ENCODE results near the gene IQCK. TPM values are rescaled to one million over a fixed set of nuclear protein-coding genes. Genes with fewer than 3 reads are reported as not detected.

Gene IQCK, protein sequence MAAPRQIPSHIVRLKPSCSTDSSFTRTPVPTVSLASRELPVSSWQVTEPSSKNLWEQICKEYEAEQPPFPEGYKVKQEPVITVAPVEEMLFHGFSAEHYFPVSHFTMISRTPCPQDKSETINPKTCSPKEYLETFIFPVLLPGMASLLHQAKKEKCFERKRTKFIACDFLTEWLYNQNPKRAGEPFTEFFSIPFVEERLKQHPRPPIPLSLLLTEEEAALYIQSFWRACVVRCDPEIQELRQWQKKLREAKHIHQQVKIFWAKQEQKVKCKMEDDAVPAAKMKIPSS
- total RNA-seq, result 9.5 and 9.7 TPM in 2 replicates

DNA sequence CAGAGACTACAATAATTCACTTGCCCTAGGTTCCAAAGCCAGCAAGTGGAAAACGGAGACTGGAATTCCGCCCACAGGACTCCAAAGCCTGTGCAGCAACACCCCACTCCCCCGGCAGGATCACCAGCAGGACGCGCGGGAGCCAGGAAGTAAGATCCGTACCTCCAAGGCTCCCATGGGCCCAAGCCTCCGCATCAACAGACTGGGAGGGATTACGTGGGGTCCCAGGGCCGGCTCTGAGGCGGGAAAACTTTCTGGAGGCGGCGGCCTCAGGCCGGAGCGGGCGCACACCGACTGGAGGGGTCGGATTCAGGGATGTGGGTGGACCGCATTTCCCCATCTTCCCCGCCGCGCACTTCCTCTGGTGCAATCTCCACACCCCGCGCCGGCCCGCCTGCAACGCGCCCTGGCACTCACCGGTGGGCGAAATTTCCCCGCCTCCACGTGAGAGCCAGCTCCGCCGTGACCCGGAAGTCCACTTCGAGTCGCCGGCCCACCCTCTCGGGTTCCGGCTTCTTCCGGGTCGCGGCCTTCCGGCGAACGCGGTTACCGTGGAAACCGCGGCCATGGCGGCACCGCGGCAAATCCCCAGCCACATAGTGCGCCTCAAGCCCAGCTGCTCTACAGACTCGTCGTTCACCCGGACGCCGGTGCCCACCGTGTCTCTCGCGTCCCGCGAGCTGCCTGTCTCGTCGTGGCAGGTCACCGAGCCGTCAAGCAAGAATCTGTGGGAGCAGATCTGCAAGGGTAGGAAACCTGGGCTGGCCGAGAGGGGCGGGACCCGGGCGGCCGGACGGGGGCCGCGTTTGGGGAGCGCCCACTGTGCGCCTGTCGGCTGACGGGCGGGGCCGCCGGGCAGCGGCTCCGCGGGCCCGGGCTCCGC, at the start of gene IQCK, which contains the start of gene KNOP1:
Gene IQCK, plus strand, starts transcription at position 531 of the 883 bp plus-strand sequence. Its CDS starts 36 bp downstream, at position 567.
Gene KNOP1, minus strand, starts transcription at position 487 of the 883 bp plus-strand sequence. CDS start 3,192 bp downstream, outside the sequence.

DNA sequence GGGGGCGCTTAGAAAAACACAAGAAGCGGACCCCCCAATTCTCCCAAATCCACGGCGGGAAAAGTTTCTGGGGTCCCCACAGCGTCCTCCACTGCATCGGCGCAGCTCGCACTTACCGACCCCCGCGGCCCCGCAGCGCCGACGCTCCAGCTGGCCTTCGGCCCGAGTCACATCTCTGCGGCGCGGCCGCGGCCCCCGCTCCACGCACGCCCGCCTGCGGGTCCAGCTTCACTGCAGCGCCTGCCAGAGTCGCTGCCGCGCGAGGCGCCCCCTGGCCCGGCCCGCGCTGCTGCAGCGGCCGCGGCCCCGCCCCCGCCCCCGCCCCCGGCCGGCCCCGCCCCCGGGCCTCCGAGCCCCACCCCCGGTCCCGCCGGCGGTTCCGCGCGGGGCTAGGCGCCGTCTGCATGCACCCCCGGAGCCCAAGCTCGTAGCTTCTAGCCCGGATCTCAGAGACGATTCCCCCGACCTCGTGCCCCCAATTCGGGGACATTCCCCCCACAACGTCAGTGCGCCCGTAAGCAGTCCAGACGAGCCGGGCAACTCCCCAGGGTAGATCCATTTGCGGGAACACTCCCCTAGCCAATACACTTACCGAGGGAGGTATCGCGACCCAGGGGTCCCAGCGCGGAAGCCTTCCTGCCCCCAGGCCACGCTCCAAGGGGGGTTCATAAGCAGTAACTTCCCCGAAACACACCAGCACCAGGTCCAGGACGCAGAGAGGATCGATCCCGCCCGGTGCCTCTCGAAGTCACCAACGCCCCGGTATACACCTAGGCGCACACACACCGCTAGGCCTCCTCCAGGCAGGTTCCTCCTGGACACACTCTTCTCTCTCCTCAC, 166.8 kb downstream of the IQCK start, which contains the start of gene GPRC5B:
Gene GPRC5B, minus strand, starts transcription at position 238 of the 840 bp plus-strand sequence. CDS start 12,003 bp downstream, outside the sequence.

Other genes with a start within 250 kb of the IQCK start
- gene GDE1, start 196.2 kb upstream of the IQCK start, total RNA-seq, result 47.1 and 48.4 TPM in 2 replicates
- gene CCP110, start 194.3 kb upstream of the IQCK start, total RNA-seq, result 6.5 and 6.7 TPM in 2 replicates
- gene VPS35L, start 162.6 kb upstream of the IQCK start, total RNA-seq, result 39.8 and 52.6 TPM in 2 replicates
- 4.5 and 10.3 TPM in 2 replicates for gene KNOP1, start within 50 bp of the IQCK start, total RNA-seq
- gene GPRC5B, start 166.6 kb downstream of the IQCK start, total RNA-seq, result 6.6 TPM in 2 replicates

All from cardiac ventricle fibroblast (primary cell).